Fibroblast of pulmonary artery (primary cell): ENCODE data around the gene C1orf226.

Experiments
- DNase-seq: peaks from one replicate; pipeline ENCODE4 v3.0.0-alpha.2; 2010; ENCODE audit warnings: low read depth
- H3K4me3 ChIP-seq: replicated peaks from 2 replicates; pipeline ENCODE4 v1.5.1; 2011; ENCODE audit warnings: low read depth, mild to moderate bottlenecking, control low read depth, low read length, moderate library complexity
- CTCF ChIP-seq: IDR thresholded peaks from 2 replicates; pipeline ENCODE4 v1.5.1; 2011; ENCODE audit warnings: mild to moderate bottlenecking, control low read depth, low read length, inconsistent platforms; ENCODE audit errors: missing control alignments

C1orf226 gene

DNA sequence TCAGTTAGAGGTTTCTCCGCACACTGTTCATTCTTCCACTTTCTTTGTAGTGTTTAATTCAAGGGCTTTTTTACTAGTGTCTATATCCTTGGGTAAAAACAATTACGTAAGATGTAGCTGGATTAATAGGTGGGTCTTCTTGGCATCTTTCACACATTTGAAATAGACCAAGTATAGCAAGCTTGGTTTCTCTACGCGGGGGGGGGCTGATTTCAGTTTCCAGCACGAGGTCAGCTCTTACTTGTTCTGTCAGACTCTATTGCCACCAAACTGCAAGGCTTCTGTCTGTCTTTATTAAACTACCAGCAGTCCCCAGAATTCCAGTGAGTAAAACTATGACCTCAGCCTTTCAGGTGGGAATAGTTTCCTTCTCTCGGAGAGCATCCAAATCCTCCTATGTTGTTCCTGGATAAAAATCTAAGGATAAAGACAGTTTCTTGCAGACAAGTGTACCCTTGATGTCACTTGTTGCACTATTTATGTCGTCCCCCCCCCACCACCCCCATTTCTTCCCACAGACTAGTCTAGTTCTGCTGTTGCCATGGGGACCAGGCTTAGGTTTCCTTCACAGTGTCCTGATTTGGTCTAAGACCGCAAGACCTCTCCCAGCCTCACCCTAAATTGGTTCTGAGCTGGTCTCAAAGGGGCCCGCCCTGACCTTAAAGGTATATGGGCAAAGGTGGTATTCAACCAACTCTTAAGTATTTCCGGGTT, 21.8 kb upstream of the C1orf226 start:
- no peak for TF ChIP-seq CTCF
- no peak for DNase-seq
- no peak overlapping the region for H3K4me3 ChIP-seq

- DNase-seq = no peak
- H3K4me3 ChIP-seq = no peak overlapping the region
- TF ChIP-seq CTCF = no peak
These were observed 21.2 kb upstream of the C1orf226 start for GRCh38 chr1:162360237-162360873.

DNA sequence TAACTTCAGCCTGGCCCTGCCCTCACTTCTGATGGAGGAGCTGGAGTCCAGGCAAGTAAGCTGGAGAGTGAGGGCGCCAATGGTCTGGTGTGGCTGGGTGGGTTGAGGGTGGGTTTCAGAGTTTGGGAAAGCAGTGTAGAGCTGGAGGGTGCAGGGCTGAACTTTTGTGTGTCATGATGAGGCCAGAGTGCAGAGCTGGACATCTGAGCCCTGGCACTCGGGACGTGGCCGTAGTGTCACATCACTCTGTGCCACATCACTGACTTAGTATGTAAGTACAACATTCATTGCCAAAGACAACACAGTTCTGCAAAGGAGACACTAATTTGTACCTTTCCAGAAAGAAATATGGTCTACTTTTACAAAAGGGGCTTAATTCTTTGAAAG, 20.7 kb upstream of the C1orf226 start:
- no peak overlapping the region for H3K4me3 ChIP-seq
- TF ChIP-seq CTCF = no peak
- DNase-seq = no peak

DNA sequence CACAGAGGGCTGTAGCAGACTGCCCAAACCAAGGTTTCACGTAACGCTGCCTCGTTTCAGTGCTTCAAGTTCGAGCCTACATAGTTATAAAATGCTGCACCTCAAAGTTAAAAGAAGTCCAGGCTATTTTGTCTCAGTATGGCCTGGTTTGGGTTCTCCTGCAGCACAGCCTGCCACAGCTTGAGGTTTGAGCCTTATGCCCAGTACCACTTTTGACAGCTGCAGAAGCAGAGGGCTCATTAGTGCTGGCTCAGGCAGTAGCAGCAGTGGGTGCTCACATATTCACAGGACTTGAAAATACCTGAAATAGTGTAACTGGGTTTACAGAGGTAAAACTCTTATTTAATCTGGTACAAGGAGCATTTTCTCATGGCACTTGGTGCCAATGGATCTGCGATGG, 20.2 kb upstream of the C1orf226 start:
- H3K4me3 ChIP-seq = no peak overlapping the region
- no peak for DNase-seq
- no peak for TF ChIP-seq CTCF

GRCh38 chr1:162363823-162364222, 17.7 kb upstream of the C1orf226 start:
- TF ChIP-seq CTCF = no peak
- no peak for DNase-seq
- no peak overlapping the region for H3K4me3 ChIP-seq

DNA sequence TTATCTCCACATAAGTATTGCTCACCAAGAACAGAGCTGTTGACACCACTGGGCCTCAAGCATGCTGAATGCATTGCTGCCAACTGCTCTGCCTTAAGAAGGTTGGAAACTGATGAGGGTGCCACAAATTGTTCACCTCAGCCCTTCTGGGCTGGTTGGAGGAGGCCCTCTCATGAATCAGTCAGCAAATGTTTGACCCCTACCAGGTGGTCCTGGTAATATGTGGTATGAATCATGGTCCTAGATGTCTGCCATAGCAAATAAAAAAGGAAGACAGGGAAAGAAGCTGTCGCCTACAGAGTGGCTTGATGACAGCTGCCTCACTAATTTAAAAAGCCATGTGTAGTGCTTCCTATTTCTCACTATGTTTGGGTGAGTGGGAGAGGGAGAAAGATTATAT, 17.0 kb upstream of the C1orf226 start:
- no peak for DNase-seq
- H3K4me3 ChIP-seq = no peak overlapping the region
- no peak for TF ChIP-seq CTCF
